Spleen (tissue), 11 donors: ENCODE data around the gene UGT1A10. TPM values are rescaled to one million over a fixed set of nuclear protein-coding genes. Genes with fewer than 3 reads are reported as not detected.

ENCODE experiments used
- DNase-seq: peaks from one replicate; pipeline ENCODE4 v3.0.0-alpha.2; 2020
- H3K27ac ChIP-seq, 8 donors: fragments of 200-600 bp; sonication (generic) in 7 of 8; 1 replicate in 4 of 8; 2 replicates in 4 of 8; pipeline versions ENCODE4 v1.5.0 to v1.8.0; 2016 to 2021; ENCODE audit warnings: inconsistent platforms in 4 of 8, mild to moderate bottlenecking in 4 of 8, moderate library complexity in 1 of 8
- H3K27me3 ChIP-seq, 7 donors: fragments of 200-600 bp; sonication (generic) in 6 of 7; replicated peaks in 1 of 7; 1 replicate in 4 of 7; 2 replicates in 3 of 7; pipeline versions ENCODE4 v1.5.0 to v1.8.0; 2016 to 2021; ENCODE audit warnings: inconsistent platforms in 3 of 7, mild to moderate bottlenecking in 1 of 7
- H3K36me3 ChIP-seq, 6 donors: fragments of 200-600 bp; sonication (generic) in 5 of 6; 1 replicate in 4 of 6; 2 replicates in 2 of 6; pipeline versions ENCODE4 v1.5.0 to v1.8.0; 2016 to 2021; ENCODE audit warnings: inconsistent platforms in 2 of 6
- H3K4me1 ChIP-seq, 6 donors: fragments of 200-600 bp; sonication (generic) in 5 of 6; 1 replicate in 3 of 6; 2 replicates in 3 of 6; pipeline versions ENCODE4 v1.5.0 to v1.8.0; 2016 to 2021; ENCODE audit warnings: inconsistent platforms in 3 of 6
- H3K4me3 ChIP-seq, 8 donors: fragments of 200-600 bp; sonication (generic) in 7 of 8; 1 replicate in 4 of 8; 2 replicates in 4 of 8; pipeline versions ENCODE4 v1.5.0 to v1.8.0; 2016 to 2021; ENCODE audit warnings: inconsistent platforms in 4 of 8, mild to moderate bottlenecking in 4 of 8, moderate library complexity in 2 of 8
- H3K9me3 ChIP-seq, 8 donors: fragments of 200-600 bp; sonication (generic) in 7 of 8; 1 replicate in 4 of 8; 2 replicates in 4 of 8; pipeline versions ENCODE4 v1.5.0 to v1.8.0; 2016 to 2021; ENCODE audit warnings: inconsistent platforms in 4 of 8
- CTCF ChIP-seq, 11 experiments: fragments of 200-600 bp in 7 of 11; fragments of 450-650 bp in 4 of 11; sonication (generic) in 4 of 11; IDR thresholded peaks in 8 of 11; conservative IDR thresholded peaks in 3 of 11; 1 replicate in 7 of 11; 2 replicates in 4 of 11; pipeline versions ENCODE4 v1.4.0 to v1.8.0; 2016 to 2021; ENCODE audit warnings: antibody characterized with exemption in 11 of 11, inconsistent platforms in 4 of 11, mild to moderate bottlenecking in 1 of 11
- POLR2A ChIP-seq, 3 donors: fragments of 450-650 bp; IDR thresholded peaks; one replicate each; pipeline ENCODE4 v1.5.1; 2017; ENCODE audit warnings: antibody characterized with exemption in 3 of 3, mild to moderate bottlenecking in 1 of 3
- POLR2AphosphoS5 ChIP-seq, 3 donors: sonication (generic); formaldehyde crosslinking; IDR thresholded peaks; one replicate each; pipeline ENCODE4 v1.5.1; 2017; ENCODE audit warnings: antibody characterized with exemption in 3 of 3
- WGBS, 5 donors: extraction: QIAGEN DNeasy Blood & Tissue Kit in 3 of 5; methylation state at CpG; one replicate each; pipeline versions ENCODE4 v1.1.5 to v1.1.7; 2013 to 2018; 5-methylcytosine and 5-hydroxymethylcytosine counted together
- intact Hi-C: fragments of 100-400 bp; cut with DNase I; formaldehyde crosslinking; loops from one replicate; pipeline ENCODE4 v1.15.0; 2023; ENCODE audit warnings: low total_unique reads
- polyA plus RNA-seq, 3 donors: library from polyadenylated mRNA; stranded (reverse); fragments of 200-250 nt; gene quantifications; one replicate each; pipeline ENCODE4 v1.2.1, GENCODE V29; 2013
- total RNA-seq, 7 donors: library from RNA; depleted of rRNA in 3 of 7; stranded (reverse); fragments of >200 nt in 3 of 7; fragmentation: NEBNext Ultra II Directional in 4 of 7; extraction: Animal tissue kit (Norgen Biotek cat#: 25700) in 4 of 7; gene quantifications; one replicate each; pipeline versions ENCODE4 v1.1.0 to v1.2.1, GENCODE V29; 2016 to 2021
- donor health status: healthy with polysubstance abuse.
- donor health status: DM: no; HTN: no; CAD: no; lungs with moderate emphysema.
- donor health status: DM: no; HTN: no; CAD: no.
- donor health status: Bipolar disorder and iron deficiency.
- donor health status: healthy.
- donor health status: DM: no; HTN: no; CAD: no.
- donor health status: DM: yes; HTN: yes; CAD: no.

UGT1A10 gene
- total and polyA plus RNA-seq, 10 donors, result 0.03 TPM; not detected in 9

GRCh38 chr2:233821196-233821595 is 184.9 kb downstream of the UGT1A10 start:
- Histone ChIP-seq H3K9me3 (peaks cover 0 to 4% (median 0%) of the 10 kb centered on the region in 8 donors), H3K27me3 (peaks cover 0 to 9% (median 0%) of the 10 kb centered on the region in 7 donors), H3K36me3 (no peaks in the 10 kb centered on the region), H3K27ac (no peak overlapping the region), H3K4me1 (no peaks in the 10 kb centered on the region), H3K4me3 (no peak overlapping the region)
- WGBS, 5 donors, result 83 to 92% (median 89%) methylated on average over 3 of the region's 3 CpGs
- TF ChIP-seq POLR2AphosphoS5 (IDR thresholded peaks at IDR 0.05), result no peak
- TF ChIP-seq CTCF (IDR thresholded peaks at IDR 0.05 in 8 of 11, conservative IDR thresholded peaks at IDR 0.05 in 3 of 11), result no peak
- TF ChIP-seq POLR2A (IDR thresholded peaks at IDR 0.05), result no peak
- intact Hi-C loops, result no loop called here
- peak; percentile 11 for DNase-seq

GRCh38 chr2:233821709-233822100 is 185.5 kb downstream of the UGT1A10 start:
- Histone ChIP-seq H3K4me1 (no peaks in the 10 kb centered on the region), H3K27ac (no peak overlapping the region), H3K36me3 (no peaks in the 10 kb centered on the region), H3K4me3 (no peak overlapping the region), H3K9me3 (peaks cover 0 to 8% (median 0%) of the 10 kb centered on the region in 8 donors), H3K27me3 (peaks cover 0 to 9% (median 0%) of the 10 kb centered on the region in 7 donors)
- 91 to 96% (median 92%) methylated on average over 8 of the region's 8 CpGs for WGBS, 5 donors
- DNase-seq, result peak; percentile 42
- intact Hi-C loops, result no loop called here
- TF ChIP-seq POLR2A (IDR thresholded peaks at IDR 0.05) (no peak), POLR2AphosphoS5 (IDR thresholded peaks at IDR 0.05) (no peak), CTCF (IDR thresholded peaks at IDR 0.05 in 8 of 11, conservative IDR thresholded peaks at IDR 0.05 in 3 of 11) (no peak)

- H3K27me3 ChIP-seq, result peaks cover 0 to 9% (median 0%) of the 10 kb centered on the region in 7 donors
- intact Hi-C loops, result no loop called here
- H3K27ac ChIP-seq, result no peak overlapping the region
- H3K4me3 ChIP-seq, result no peak overlapping the region
- 85 to 90% (median 89%) methylated on average over 4 to 21 of the region's 21 CpGs for WGBS, 5 donors
- H3K4me1 ChIP-seq, result no peaks in the 10 kb centered on the region
- peak; percentile 69 for DNase-seq
- H3K36me3 ChIP-seq, result no peaks in the 10 kb centered on the region
- peaks cover 0 to 8% (median 0%) of the 10 kb centered on the region in 8 donors for H3K9me3 ChIP-seq
- TF ChIP-seq POLR2A (IDR thresholded peaks at IDR 0.05), result no peak
- no peak for TF ChIP-seq POLR2AphosphoS5 (IDR thresholded peaks at IDR 0.05)
- no peak for TF ChIP-seq CTCF (IDR thresholded peaks at IDR 0.05 in 8 of 11, conservative IDR thresholded peaks at IDR 0.05 in 3 of 11)
Measured at GRCh38 chr2:233822101-233822771, 186.0 kb downstream of the UGT1A10 start.

Other genes starting within 250 kb of the UGT1A10 start
- 10 to 100 TPM; 22.3 to 57.3 (median 42.5) TPM for gene USP40, start 69.7 kb upstream of the UGT1A10 start, total RNA-seq
- gene USP40, start 69.7 kb upstream of the UGT1A10 start, polyA plus RNA-seq, result 10 to 100 TPM; 11.4 to 21.9 (median 20.5) TPM
- gene UGT1A8, start 18.8 kb upstream of the UGT1A10 start, total RNA-seq, result not detected
- not detected for gene UGT1A8, start 18.8 kb upstream of the UGT1A10 start, polyA plus RNA-seq
- not detected for gene UGT1A9, start 35.5 kb downstream of the UGT1A10 start, total RNA-seq
- not detected for gene UGT1A9, start 35.5 kb downstream of the UGT1A10 start, polyA plus RNA-seq
- not detected for gene UGT1A7, start 45.5 kb downstream of the UGT1A10 start, total RNA-seq
- under 1 TPM in 1 of 3 donors, not detected in 2; 0.03 TPM for gene UGT1A7, start 45.5 kb downstream of the UGT1A10 start, polyA plus RNA-seq
- gene UGT1A6, start 56.4 kb downstream of the UGT1A10 start, total RNA-seq, result not detected
- gene UGT1A6, start 56.4 kb downstream of the UGT1A10 start, polyA plus RNA-seq, result not detected
- gene UGT1A5, start 76.5 kb downstream of the UGT1A10 start, total RNA-seq, result not detected
- not detected for gene UGT1A5, start 76.5 kb downstream of the UGT1A10 start, polyA plus RNA-seq
- gene UGT1A4, start 82.3 kb downstream of the UGT1A10 start, total RNA-seq, result not detected
- gene UGT1A4, start 82.3 kb downstream of the UGT1A10 start, polyA plus RNA-seq, result not detected
- not detected for gene UGT1A3, start 92.6 kb downstream of the UGT1A10 start, total RNA-seq
- gene UGT1A3, start 92.6 kb downstream of the UGT1A10 start, polyA plus RNA-seq, result not detected
- not detected for gene UGT1A1, start 123.8 kb downstream of the UGT1A10 start, total RNA-seq
- gene UGT1A1, start 123.8 kb downstream of the UGT1A10 start, polyA plus RNA-seq, result not detected
- under 1 TPM in 2 of 7 donors, not detected in 5; 0.27 to 0.43 TPM for gene MROH2A, start 141.9 kb downstream of the UGT1A10 start, total RNA-seq
- 1 to 10 TPM in 1 of 3 donors, not detected in 2; 1.5 TPM for gene MROH2A, start 141.9 kb downstream of the UGT1A10 start, polyA plus RNA-seq
- 1 to 10 TPM; 1.4 to 7.4 (median 5.2) TPM for gene HJURP, start 218.1 kb downstream of the UGT1A10 start, total RNA-seq
- 1 to 10 TPM; 2.2 to 5.6 (median 2.9) TPM for gene HJURP, start 218.1 kb downstream of the UGT1A10 start, polyA plus RNA-seq